Activated CD8-positive, alpha-beta T cell treated with anti-CD3 and anti-CD28 coated beads, Interleukin-2, amount 10 ng/mL, durations not matched to agents 7 days and 5 days (primary cell): Measurements from ENCODE around the gene LPAR2. TPM values are rescaled to one million over a fixed set of nuclear protein-coding genes. Genes with fewer than 3 reads are reported as not detected.

Source experiments
- ATAC-seq: fragments of 150-1000 bp; cut with Tn5 transposase; one replicate; pipeline ENCODE4 v1.10.0; 2021; ENCODE audit warnings: moderate library complexity
- CTCF ChIA-PET: fragments of 350-600 bp; sonication (Branson Sonifier 250); formaldehyde crosslinking; loops from one replicate; lab custom pipeline; 2021; ENCODE audit warnings: antibody characterized with exemption; lab: Charles Lee
- POLR2A ChIA-PET: fragments of 350-600 bp; sonication (Branson Sonifier 250); formaldehyde crosslinking; loops from one replicate; lab custom pipeline; 2021; ENCODE audit warnings: antibody characterized with exemption; lab: Charles Lee
- DNase-seq: peaks from one replicate; pipeline ENCODE4 v3.0.0-alpha.2; 2020
- H3K27ac Mint-ChIP-seq: one replicate; pipeline ENCODE4 v1.8.0; 2021; ENCODE audit warnings: mild to moderate bottlenecking, mixed read lengths
- H3K27me3 Mint-ChIP-seq: one replicate; pipeline ENCODE4 v1.8.0; 2021; ENCODE audit warnings: low read depth, mixed read lengths
- H3K36me3 Mint-ChIP-seq: one replicate; pipeline ENCODE4 v1.8.0; 2021; ENCODE audit warnings: low read depth, mixed read lengths
- H3K4me1 Mint-ChIP-seq: one replicate; pipeline ENCODE4 v1.8.0; 2021; ENCODE audit warnings: low read depth, mixed read lengths
- H3K4me3 Mint-ChIP-seq: one replicate; pipeline ENCODE4 v1.8.0; 2021; ENCODE audit warnings: mild to moderate bottlenecking, mixed read lengths
- H3K9me3 Mint-ChIP-seq: one replicate; pipeline ENCODE4 v1.8.0; 2022; ENCODE audit warnings: mixed read lengths; ENCODE audit not compliant: insufficient read depth
- total RNA-seq, 2 experiments: library from RNA; stranded (reverse); gene quantifications; one replicate each; pipeline ENCODE4 v1.2.3, GENCODE V29; 2021

LPAR2 gene
- total RNA-seq, 2 experiments from 2014 or later = 44.8 to 50.8 TPM

DNA sequence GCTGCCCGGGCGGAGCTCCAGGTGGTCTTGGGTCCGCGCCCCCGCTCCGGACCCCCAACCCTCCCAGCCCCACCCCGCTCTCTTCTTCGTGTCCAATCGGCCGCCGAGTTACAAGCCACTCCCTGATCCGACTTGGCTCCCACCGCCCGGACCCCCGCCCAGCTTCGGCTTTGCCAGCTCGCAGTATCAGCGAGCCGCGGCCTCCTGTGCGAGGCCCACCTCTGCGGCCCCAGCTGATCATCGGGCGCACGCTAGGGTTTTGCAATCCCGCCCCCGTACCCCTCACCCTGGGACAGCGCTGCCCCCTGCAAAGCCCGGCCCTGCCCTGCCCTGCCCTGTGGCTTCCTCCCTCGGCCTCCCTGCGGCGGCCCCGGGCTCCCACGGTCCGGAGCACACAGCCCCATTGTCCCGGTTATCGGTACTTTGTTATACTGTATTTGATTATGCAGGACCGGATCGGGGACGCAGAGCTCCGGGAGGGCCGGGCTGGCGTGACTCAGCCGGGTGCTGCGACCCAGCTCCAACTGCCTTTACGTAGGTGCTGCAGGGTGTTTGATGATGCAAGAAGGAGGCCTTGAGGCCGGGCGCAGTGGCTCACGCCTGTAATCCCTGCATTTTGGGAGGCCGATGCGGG, 598 bp upstream of the LPAR2 start:
- ChIA-PET POLR2A (interaction anchor here (0.7 to 1.8 kb wide), 7 partner anchors 8 to 113 kb away, joined by 3 to 7 read pairs (median 4); partner anchors contain the start of genes ATP13A1 and NDUFA13), CTCF (interaction anchor here (0.8 to 1.7 kb wide), 4 partner anchors 15 to 209 kb away, joined by 3 to 4 read pairs (median 4); no protein-coding TSS in a partner anchor)
- H3K4me1 Mint-ChIP-seq = peaks cover 43% of the 10 kb centered on the region
- H3K4me3 Mint-ChIP-seq = peak overlapping the region; percentile 72
- peaks cover 60% of the 10 kb centered on the region for H3K36me3 Mint-ChIP-seq
- H3K9me3 Mint-ChIP-seq = no peaks in the 10 kb centered on the region
- DNase-seq = peak; percentile 42
- H3K27ac Mint-ChIP-seq = peak overlapping the region; percentile 87
- no peaks in the 10 kb centered on the region for H3K27me3 Mint-ChIP-seq
- peak; percentile 10 for ATAC-seq

GRCh38 chr19:19626516-19627472, 1.2 kb downstream of the LPAR2 start:
- Mint-ChIP-seq H3K36me3 (peaks cover 55% of the 10 kb centered on the region), H3K9me3 (no peaks in the 10 kb centered on the region), H3K4me1 (peaks cover 36% of the 10 kb centered on the region), H3K27me3 (no peaks in the 10 kb centered on the region), H3K4me3 (peak overlapping the region; percentile 92), H3K27ac (peak overlapping the region; percentile 93)
- DNase-seq = no peak
- ChIA-PET CTCF (interaction anchor here (1.0 to 2.3 kb wide), 5 partner anchors 10 to 95 kb away, joined by 3 to 7 read pairs (median 3); no protein-coding TSS in a partner anchor), POLR2A (interaction anchor here (0.6 to 1.6 kb wide), 8 partner anchors 9 to 95 kb away, joined by 3 to 5 read pairs (median 4); partner anchors contain the start of gene ATP13A1)
- ATAC-seq = no peak

DNA sequence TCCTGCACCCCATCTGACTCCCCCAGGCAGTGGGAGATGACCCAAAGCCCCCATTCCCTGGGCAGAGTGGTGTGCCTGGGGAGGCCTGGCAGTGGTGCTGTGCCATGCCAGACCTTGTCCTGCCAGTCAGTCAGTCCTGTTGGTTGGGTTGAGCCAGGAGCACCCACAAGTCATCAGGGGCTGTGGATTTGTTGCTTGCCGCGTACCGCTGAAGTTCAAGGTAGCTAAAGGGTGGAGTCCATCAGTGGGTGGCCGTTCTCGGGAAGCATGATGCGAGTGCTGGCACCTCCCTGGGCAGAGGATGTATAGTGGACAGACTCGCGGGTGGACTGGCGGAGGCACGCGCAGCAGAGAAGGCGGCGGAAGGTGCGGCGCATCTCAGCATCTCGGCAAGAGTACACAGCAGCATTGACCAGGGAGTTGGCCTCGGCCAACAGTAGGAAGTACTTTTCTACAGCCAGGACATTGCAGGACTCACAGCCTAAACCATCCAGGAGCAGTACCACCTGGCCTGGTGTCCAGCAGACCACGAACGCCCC, 3.9 kb downstream of the LPAR2 start:
- H3K27ac Mint-ChIP-seq = no peak overlapping the region
- ChIA-PET CTCF (interaction anchor here (1.3 kb wide), 1 partner anchor 92 kb away, joined by 5 read pairs; no protein-coding TSS in a partner anchor), POLR2A (interaction anchor here (0.6 kb wide), 1 partner anchor 15 kb away, joined by 3 read pairs; no protein-coding TSS in a partner anchor)
- H3K4me1 Mint-ChIP-seq = peaks cover 44% of the 10 kb centered on the region
- DNase-seq = no peak
- H3K4me3 Mint-ChIP-seq = no peak overlapping the region
- no peaks in the 10 kb centered on the region for H3K27me3 Mint-ChIP-seq
- peaks cover 51% of the 10 kb centered on the region for H3K36me3 Mint-ChIP-seq
- ATAC-seq = no peak
- H3K9me3 Mint-ChIP-seq = no peaks in the 10 kb centered on the region

GRCh38 chr19:19623383-19623782, 4.6 kb downstream of the LPAR2 start:
- no peak overlapping the region for H3K27ac Mint-ChIP-seq
- no peak overlapping the region for H3K4me3 Mint-ChIP-seq
- ATAC-seq = no peak
- peaks cover 49% of the 10 kb centered on the region for H3K36me3 Mint-ChIP-seq
- no peaks in the 10 kb centered on the region for H3K27me3 Mint-ChIP-seq
- POLR2A ChIA-PET = interaction anchor here (0.7 kb wide), 1 partner anchor 195 kb away, joined by 3 read pairs; no protein-coding TSS in a partner anchor
- H3K4me1 Mint-ChIP-seq = peaks cover 43% of the 10 kb centered on the region
- CTCF ChIA-PET = no interaction called here
- DNase-seq = no peak
- no peaks in the 10 kb centered on the region for H3K9me3 Mint-ChIP-seq

DNA sequence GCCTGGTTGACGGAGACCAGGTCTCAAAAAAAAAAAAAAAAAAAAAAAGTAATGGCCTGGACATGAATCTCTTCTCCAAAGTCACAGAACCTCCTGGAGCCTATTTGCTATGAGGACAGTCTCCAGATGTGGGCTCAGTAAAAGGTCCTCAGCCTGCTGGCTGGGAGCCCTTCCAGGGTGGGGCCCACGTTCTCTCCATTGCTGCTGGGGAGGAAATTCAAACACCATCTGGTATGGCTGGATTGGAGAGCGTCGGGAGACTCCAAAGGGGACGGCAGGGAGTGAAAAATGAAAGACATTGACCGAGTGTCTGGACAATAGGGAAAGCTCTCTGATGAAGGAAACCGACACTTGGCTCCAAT, 8.2 kb downstream of the LPAR2 start:
- H3K4me1 Mint-ChIP-seq = peaks cover 49% of the 10 kb centered on the region
- no peak overlapping the region for H3K27ac Mint-ChIP-seq
- peaks cover 49% of the 10 kb centered on the region for H3K36me3 Mint-ChIP-seq
- H3K9me3 Mint-ChIP-seq = no peaks in the 10 kb centered on the region
- no peak for DNase-seq
- POLR2A ChIA-PET = interaction anchor here (1.4 kb wide), 1 partner anchor 30 kb away, joined by 4 read pairs; no protein-coding TSS in a partner anchor
- no peak overlapping the region for H3K4me3 Mint-ChIP-seq
- no peak for ATAC-seq
- CTCF ChIA-PET = interaction anchor here (1.3 kb wide), 1 partner anchor 66 kb away, joined by 4 read pairs; no protein-coding TSS in a partner anchor
- no peaks in the 10 kb centered on the region for H3K27me3 Mint-ChIP-seq

GRCh38 chr19:19619181-19619848, 8.7 kb downstream of the LPAR2 start:
- Mint-ChIP-seq H3K4me1 (peaks cover 47% of the 10 kb centered on the region), H3K4me3 (peak overlapping the region; percentile 90), H3K27ac (peak overlapping the region; percentile 74), H3K9me3 (no peaks in the 10 kb centered on the region), H3K27me3 (no peaks in the 10 kb centered on the region), H3K36me3 (peaks cover 46% of the 10 kb centered on the region)
- DNase-seq (no peak), ATAC-seq (no peak)
- ChIA-PET POLR2A (interaction anchor here (1.4 kb wide), 1 partner anchor 30 kb away, joined by 4 read pairs; no protein-coding TSS in a partner anchor), CTCF (interaction anchor here (1.3 kb wide), 1 partner anchor 65 kb away, joined by 4 read pairs; no protein-coding TSS in a partner anchor)

DNA sequence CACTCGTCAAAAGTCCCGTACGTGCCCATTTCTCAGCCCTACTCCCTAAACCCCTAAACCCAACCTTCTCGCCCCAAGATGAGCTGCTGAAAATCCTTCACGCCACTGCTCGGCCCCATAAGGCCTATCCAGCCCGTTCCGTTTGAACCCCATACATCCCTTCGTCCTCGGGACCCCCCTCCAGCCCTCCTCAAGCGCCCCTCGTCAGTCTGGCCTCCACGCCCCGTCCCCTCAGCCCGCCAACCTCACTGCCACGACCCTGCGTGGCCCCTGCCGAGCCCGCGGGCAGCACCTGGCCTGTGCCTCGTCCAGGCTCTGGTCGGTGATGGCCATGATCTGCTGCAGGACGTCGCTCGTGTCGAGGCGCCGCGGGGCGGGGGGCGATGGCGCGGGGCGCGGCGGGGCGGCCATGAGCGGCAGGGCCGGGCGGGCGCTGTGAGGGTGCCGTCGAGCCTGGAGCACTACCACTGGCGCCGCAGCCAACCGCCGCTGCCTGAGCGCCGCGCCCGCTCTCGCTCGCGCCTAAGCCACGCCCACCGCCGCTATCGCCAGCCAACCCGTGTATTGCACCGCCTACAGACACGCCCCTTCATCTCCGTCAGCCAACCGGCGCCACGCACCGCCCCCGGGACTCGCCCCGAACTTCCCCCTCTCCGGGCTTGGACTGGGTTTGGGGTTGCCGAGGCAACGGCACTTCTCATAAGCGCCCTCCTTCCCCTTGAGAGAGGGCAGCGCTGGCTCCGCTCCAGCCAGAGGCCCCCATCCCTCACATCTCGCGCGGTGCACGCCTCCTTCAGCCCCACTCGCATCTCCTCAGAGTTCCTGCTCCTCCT, 9.6 kb downstream of the LPAR2 start, which contains the start of gene PBX4:
Gene PBX4, minus strand, starts transcription at position 469 of the 833 bp plus-strand sequence. Its CDS starts 58 bp downstream, at position 411.
- CTCF ChIA-PET = interaction anchor here (0.8 to 1.3 kb wide), 2 partner anchors 11 to 64 kb away, joined by 3 to 4 read pairs; no protein-coding TSS in a partner anchor
- H3K27me3 Mint-ChIP-seq = no peaks in the 10 kb centered on the region
- peak within 1 kb of the TSS; percentile 90 for H3K4me3 Mint-ChIP-seq
- H3K9me3 Mint-ChIP-seq = no peaks in the 10 kb centered on the region
- H3K27ac Mint-ChIP-seq = peak within 1 kb of the TSS; percentile 79
- peak; percentile 99 for DNase-seq
- POLR2A ChIA-PET = interaction anchor here (0.6 to 1.4 kb wide), 8 partner anchors 9 to 58 kb away, joined by 3 to 5 read pairs (median 4); partner anchors contain the start of gene ZNF101
- peak; percentile 95 for ATAC-seq
- H3K4me1 Mint-ChIP-seq = peaks cover 45% of the 10 kb centered on the region
- peaks cover 42% of the 10 kb centered on the region for H3K36me3 Mint-ChIP-seq

- Mint-ChIP-seq H3K4me3 (peak overlapping the region; percentile 35), H3K27ac (peak overlapping the region; percentile 89), H3K36me3 (peaks cover 44% of the 10 kb centered on the region), H3K9me3 (no peaks in the 10 kb centered on the region), H3K27me3 (no peaks in the 10 kb centered on the region), H3K4me1 (peaks cover 55% of the 10 kb centered on the region)
- DNase-seq = peak; percentile 46
- ChIA-PET POLR2A (interaction anchor here (0.7 to 0.8 kb wide), 2 partner anchors 24 to 834 kb away, joined by 3 to 4 read pairs; no protein-coding TSS in a partner anchor), CTCF (interaction anchor here (1.0 to 1.5 kb wide), 2 partner anchors 10 to 24 kb away, joined by 3 to 4 read pairs; no protein-coding TSS in a partner anchor)
- ATAC-seq = no peak
These were observed 12.9 kb downstream of the LPAR2 start for GRCh38 chr19:19615086-19615485.

- ChIA-PET POLR2A (interaction anchor here (1.0 kb wide), 1 partner anchor 24 kb away, joined by 3 read pairs; no protein-coding TSS in a partner anchor), CTCF (interaction anchor here (1.0 to 1.5 kb wide), 4 partner anchors 9 to 31 kb away, joined by 3 to 4 read pairs (median 3); no protein-coding TSS in a partner anchor)
- DNase-seq (no peak), ATAC-seq (no peak)
- no peak overlapping the region for H3K4me3 Mint-ChIP-seq
- no peaks in the 10 kb centered on the region for H3K27me3 Mint-ChIP-seq
- H3K4me1 Mint-ChIP-seq = peaks cover 53% of the 10 kb centered on the region
- no peaks in the 10 kb centered on the region for H3K9me3 Mint-ChIP-seq
- H3K27ac Mint-ChIP-seq = peak overlapping the region; percentile 22
- peaks cover 50% of the 10 kb centered on the region for H3K36me3 Mint-ChIP-seq
These were observed 14.5 kb downstream of the LPAR2 start for GRCh38 chr19:19613506-19613905.
